SH-SY5Y (cell line): ENCODE data around the gene MLH3.

Experiments
- GATA2 ChIP-seq: IDR thresholded peaks from 2 replicates; pipeline ENCODE4 v1.6.1; 2011; ENCODE audit warnings: mild to moderate bottlenecking, low read depth, low read length
- GATA3 ChIP-seq: IDR thresholded peaks from 2 replicates; pipeline ENCODE4 v1.6.1; 2011; ENCODE audit warnings: low read depth, mild to moderate bottlenecking, low read length, moderate library complexity

DNA sequence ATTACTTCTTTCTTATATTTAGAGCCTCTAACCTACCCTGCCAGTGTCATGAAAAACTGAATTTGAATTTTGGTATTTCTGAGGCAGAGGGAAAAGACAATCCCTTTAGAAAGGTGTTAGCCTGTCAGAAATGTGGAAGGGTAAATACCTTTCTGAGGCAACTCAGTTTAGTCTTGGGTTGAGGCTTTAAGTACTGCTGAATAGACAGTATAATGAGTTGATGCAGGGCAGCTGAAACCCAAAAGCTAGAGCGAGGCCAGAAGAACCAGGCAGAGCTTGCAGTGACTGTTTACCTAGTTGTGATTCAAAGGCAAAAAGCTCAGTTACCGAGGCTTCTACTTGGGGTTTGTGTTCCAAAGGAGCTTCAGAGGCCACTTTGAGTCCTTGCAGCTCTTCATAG is 36.9 kb upstream of the MLH3 start:
- TF ChIP-seq GATA2 (no peak), GATA3 (no peak)
